CD4-positive, alpha-beta T cell treated with Interleukin-12 subunit alpha and Interleukin-12 subunit beta, for 1 hour (primary cell): ENCODE results near the gene IQCC.

ENCODE experiments used
- DNase-seq: peaks from one replicate; pipeline ENCODE4 v3.0.0-alpha.2; 2020

The IQCC gene

GRCh38 chr1:32224285-32224684, 18.8 kb downstream of the IQCC start:
- DNase-seq, result no peak

DNA sequence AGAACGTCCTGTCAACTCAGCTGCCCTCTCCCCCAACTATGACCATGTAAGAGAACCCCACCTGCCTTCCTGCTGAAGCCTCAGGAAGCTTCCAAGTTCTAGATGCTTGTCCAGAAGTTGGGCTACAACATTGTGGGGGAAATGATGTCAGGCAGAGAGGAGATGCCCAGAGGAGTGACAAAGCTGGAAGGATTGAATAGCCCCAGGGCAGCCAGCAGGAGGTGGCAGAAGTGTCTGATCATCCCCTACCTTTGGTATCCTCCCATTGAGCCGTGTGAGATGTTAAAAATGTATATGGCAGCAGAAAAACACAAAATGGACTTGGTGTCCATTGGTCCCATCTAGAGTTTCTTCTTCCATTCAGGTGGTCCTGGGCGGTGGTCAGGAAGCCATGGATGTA, 23.3 kb downstream of the IQCC start:
- DNase-seq, result no peak

GRCh38 chr1:32231843-32232432, 26.5 kb downstream of the IQCC start:
- no peak for DNase-seq

GRCh38 chr1:32232558-32233304, 27.3 kb downstream of the IQCC start:
- no peak for DNase-seq

DNA sequence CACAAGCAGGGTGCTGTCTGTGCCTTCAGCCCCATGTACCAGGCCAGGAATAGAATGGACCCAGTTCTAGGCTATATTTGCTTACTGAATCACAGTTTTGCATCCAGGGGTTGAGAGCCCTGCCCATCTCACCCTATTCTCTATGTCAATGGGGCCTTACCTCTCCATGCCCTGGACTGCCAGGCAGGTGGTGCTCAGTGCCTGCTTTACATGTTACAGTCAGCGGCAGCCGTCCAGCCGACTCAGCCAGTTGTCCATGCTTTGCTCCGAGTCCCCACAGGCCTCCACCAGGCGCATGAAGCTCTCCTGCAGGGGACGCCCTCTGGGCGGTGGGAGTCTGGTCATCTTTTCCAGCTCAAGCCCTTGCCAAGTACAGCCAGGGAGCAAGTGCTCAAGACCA, 29.3 kb downstream of the IQCC start:
- DNase-seq, result no peak

GRCh38 chr1:32239337-32239736, 33.9 kb downstream of the IQCC start:
- no peak for DNase-seq

DNA sequence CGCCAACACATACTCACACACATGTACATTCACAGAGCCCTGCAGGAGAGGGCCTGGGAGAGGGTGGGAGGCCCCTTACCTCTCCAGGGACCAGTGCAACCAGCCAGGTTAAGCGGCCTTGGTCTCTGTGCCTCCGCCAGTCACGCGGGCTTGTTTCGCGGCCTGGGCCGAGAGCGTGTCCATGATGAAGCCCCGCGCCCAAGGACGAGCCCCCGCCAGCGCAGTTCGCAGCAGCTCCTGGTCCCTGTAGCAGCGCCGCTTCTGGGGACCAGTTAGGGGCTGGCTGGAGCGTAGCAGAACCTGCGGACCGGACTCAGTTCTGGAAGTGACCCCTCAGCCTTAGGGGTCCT, 34.3 kb downstream of the IQCC start:
- no peak for DNase-seq

- DNase-seq, result peak; percentile 70
These were observed 34.9 kb downstream of the IQCC start for GRCh38 chr1:32240140-32240951.

- DNase-seq, result peak; percentile 42
These were observed 35.7 kb downstream of the IQCC start for GRCh38 chr1:32241001-32241763.

GRCh38 chr1:32242341-32242851, 36.9 kb downstream of the IQCC start:
- DNase-seq, result no peak

- DNase-seq, result no peak
These were observed 41.4 kb downstream of the IQCC start, which contains the start of gene FAM167B for GRCh38 chr1:32246888-32247273. Gene FAM167B (plus strand): TSS chr1:32247222. CDS start chr1:32247422, 200 bp downstream.

DNA sequence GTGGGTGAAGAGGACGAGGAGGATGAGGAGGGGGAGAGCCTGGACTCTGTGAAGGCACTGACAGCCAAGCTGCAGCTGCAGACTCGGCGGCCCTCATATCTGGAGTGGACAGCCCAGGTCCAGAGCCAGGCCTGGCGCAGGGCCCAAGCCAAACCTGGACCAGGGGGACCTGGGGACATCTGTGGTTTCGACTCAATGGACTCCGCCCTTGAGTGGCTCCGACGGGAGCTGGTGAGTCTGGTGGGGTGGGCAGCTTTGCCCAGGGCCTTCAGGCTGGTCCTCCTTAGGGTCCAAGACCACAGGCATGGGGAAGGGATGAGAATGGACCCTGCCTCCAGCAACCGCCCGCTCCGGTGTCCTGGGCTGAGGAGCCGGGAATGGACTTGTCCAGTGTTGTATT, 42.0 kb downstream of the IQCC start:
- no peak for DNase-seq

DNA sequence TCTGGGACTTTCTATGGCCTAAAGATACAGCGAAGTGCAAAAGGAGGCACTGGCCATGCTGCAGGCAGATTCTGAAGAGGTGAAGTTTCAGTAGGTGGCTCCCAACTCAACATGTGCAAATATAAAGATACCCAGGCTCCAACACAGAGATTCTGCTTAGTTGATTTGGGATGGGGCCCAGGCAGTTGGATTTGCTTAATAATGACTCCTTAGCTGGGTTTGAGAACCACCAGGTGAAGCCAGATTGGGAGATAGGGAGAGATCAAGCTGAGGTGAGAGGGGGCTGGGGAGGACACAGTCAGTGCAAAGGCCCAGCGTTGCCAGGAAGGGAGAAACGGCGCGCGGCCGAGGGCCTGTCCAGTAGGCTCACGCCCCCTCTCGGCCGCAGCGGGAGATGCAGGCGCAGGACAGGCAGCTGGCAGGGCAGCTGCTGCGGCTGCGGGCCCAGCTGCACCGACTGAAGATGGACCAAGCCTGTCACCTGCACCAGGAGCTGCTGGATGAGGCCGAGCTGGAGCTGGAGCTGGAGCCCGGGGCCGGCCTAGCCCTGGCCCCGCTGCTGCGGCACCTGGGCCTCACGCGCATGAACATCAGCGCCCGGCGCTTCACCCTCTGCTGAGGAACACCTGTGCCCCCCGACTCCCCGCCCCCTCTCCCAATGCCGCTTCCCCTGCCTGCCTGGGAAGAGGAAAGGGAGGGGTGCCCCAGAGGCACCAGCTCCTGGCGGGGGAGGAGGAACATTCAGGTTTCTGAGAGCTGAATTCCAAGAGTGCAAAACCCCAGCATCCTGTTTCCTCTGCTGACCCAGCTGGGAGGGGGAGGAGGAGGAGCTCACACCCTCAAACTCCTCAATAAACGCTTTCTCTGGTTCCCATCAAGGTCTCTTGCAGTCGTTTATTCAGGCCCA, 42.8 kb downstream of the IQCC start:
- peak; percentile 80 for DNase-seq

DNA sequence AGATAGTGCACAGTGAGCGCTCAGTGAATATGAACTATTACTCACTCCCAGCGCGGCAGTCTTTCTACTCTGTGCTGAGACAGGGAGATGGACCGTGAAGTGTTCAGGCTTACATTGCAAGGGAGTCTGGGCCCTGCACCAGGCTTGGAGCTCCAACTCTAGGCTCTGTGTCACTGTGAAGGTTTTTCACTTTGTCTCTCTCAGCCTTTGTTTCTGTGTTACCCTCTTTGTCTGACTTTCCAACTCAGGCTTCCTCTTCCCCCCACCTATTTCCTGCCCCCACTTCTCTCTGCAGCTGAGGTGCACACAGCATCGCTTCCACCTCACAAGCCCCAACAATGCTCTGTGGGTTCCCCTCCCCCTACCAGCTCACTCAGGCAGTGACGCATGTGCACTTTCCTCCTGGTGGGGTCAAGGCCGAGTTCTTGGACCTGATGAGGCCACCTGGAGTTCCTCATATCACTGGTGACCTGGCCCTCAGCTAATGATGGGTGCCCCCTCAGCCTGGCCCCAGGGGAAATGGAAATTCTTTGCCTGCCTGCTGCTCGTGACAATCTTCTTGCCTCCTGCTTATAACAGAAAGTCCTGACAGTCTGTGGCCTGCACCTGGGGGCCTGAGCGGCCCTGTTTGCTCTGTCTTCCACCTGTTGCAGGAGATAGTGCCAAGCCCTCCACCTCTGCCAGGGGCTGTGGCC, 44.5 kb downstream of the IQCC start:
- DNase-seq, result peak; percentile 89

GRCh38 chr1:32250893-32251716, 45.6 kb downstream of the IQCC start, which contains the start of gene LCK:
Gene LCK (plus strand): TSS chr1:32251265. CDS start chr1:32274330, 23,065 bp downstream.
- DNase-seq, result peak; percentile 65

DNA sequence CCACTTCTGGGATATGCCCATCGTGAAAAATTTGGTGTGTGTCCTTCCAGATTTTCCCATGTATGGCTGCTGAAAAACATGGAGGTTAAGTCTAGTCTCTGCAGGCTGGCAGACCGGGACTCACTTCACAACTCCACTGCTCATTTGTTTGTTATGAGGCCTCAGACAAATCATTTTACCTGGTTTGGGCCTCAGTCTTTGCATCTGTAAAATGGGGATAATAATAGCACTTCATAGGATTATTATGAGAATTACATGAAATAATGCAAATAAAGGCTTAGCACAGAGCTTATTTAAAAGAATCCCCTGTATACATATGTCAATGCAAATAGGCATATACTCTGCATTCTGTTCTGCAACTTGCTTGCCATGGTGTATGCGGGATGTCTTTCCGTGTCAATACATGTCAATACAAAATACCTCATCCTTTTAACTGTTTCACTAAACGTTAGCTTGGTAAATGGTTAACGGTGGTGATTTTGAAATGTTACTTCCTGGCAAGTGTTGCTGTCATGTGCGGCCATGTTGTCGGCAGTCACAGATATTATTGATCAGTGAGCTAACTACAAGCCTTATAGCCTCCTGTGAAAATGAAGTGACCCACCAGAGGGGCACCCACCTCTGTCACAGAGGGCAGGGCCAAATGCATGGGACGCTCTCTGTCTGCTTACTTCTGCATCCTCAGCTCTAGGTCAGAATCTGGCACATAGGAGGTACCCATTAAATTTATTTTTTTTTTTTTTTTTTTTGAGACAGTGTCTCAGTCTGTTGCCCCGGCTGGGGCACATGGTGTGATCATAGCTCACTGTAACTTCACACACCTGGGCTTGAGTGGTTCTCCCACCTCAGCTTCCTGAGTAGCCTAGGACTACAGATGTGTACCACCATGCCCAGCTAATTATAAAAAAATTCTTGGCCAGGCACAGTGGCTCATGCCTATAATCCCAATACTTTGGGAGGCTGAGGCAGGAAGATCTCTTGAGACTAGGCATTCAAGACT, 49.9 kb downstream of the IQCC start:
- DNase-seq, result peak; percentile 47

DNA sequence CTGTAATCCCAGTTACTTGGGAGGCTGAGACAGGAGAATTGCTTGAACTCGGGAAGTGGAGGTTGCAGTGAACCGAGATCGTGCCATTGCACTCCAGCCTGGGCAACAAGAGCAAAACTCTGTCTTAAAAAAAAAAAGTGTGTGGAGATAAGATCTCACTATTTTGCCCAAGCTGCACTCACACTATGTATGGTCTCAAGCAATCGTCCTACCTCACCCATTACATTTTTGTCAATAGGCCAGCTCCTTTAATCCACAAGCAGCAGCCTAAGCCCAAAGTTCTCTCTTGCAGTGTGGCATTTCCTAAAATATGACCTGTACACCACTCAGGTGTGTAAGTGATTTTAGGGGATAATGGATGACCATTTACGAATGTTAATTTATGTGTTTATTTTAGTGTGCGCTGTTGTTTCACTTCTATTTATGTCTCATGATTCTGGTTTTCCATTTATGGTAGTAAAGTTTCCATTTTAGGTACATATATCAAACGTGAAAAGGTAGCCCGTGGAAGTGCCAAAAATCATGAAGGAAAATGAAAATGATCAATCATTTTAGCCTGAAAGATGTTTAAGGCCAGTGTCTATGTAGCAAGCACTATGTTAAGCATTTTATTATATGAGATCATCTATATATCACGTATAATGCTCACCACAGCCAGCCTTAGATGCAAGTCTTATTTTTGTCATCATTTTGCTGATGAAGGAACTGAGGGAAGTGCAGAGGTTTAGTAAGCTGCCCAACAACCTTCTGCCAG, 51.2 kb downstream of the IQCC start:
- peak; percentile 38 for DNase-seq

DNA sequence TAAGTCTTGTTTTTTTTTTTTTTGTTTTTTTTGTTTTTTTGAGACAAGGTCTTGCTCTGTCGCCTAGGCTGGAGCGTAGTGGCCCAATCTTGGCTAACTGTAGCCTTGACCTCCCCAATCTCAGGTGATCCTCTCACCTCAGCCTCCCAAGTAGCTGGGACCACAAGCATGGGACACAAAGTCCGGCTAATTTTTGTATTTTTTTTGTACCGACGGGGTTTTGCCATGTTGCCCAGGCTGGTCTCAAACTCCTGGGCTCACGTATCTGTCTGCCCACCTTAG, 51.7 kb downstream of the IQCC start:
- DNase-seq, result no peak
